Activated T-helper 9 cell treated with anti-CD3 and anti-CD28 coated beads, Interleukin-2, amount 50 U/mL, for 16 hours (primary cell): ENCODE measurements around the gene GNMT.
A peak's percentile ranks its signal among the peaks of the same experiment; 100 is the strongest.

Experiments
- DNase-seq: peaks from one replicate; pipeline ENCODE4 v3.0.0-alpha.2; 2020; ENCODE audit warnings: low read depth

The GNMT gene

GRCh38 chr6:42960243-42961019 is at the start of gene GNMT:
GNMT (plus strand) TSS chr6:42960754; CDS start chr6:42960768, 14 bp downstream.
- DNase-seq = peak; percentile 28

GRCh38 chr6:42911171-42912021 is 49.2 kb upstream of the GNMT start:
- no peak for DNase-seq

- no peak for DNase-seq
Measured at GRCh38 chr6:42914546-42914945, 46.0 kb upstream of the GNMT start.

- no peak for DNase-seq
Measured at GRCh38 chr6:42915732-42916131, 44.8 kb upstream of the GNMT start, which contains the start of gene PTCRA. PTCRA (plus strand) TSS chr6:42916053; CDS start chr6:42916070, 17 bp downstream.

- DNase-seq = no peak
Measured at GRCh38 chr6:42916288-42916687, 44.3 kb upstream of the GNMT start.

- no peak for DNase-seq
Measured at GRCh38 chr6:42921801-42922200, 38.8 kb upstream of the GNMT start.

- no peak for DNase-seq
Measured at GRCh38 chr6:42923666-42924065, 36.9 kb upstream of the GNMT start.

- DNase-seq = no peak
Measured at GRCh38 chr6:42925248-42925857, 35.2 kb upstream of the GNMT start.

- DNase-seq = peak; percentile 89
Measured at GRCh38 chr6:42928986-42929820, 31.4 kb upstream of the GNMT start, which contains the start of gene CNPY3. CNPY3 (plus strand) TSS chr6:42929480; CDS start chr6:42929571, 91 bp downstream.

- peak; percentile 37 for DNase-seq
Measured at GRCh38 chr6:42929821-42930360, 30.7 kb upstream of the GNMT start.

GRCh38 chr6:42932412-42932811 is 28.1 kb upstream of the GNMT start:
- DNase-seq = no peak

GRCh38 chr6:42933205-42933604 is 27.3 kb upstream of the GNMT start:
- no peak for DNase-seq

- no peak for DNase-seq
Measured at GRCh38 chr6:42935322-42935721, 25.2 kb upstream of the GNMT start.

GRCh38 chr6:42936398-42936797 is 24.2 kb upstream of the GNMT start:
- no peak for DNase-seq

- DNase-seq = no peak
Measured at GRCh38 chr6:42937548-42938427, 22.8 kb upstream of the GNMT start.

GRCh38 chr6:42938428-42938796 is 22.1 kb upstream of the GNMT start:
- DNase-seq = no peak

- DNase-seq = no peak
Measured at GRCh38 chr6:42938987-42939809, 21.4 kb upstream of the GNMT start.

GRCh38 chr6:42939810-42940167 is 20.8 kb upstream of the GNMT start:
- DNase-seq = no peak

- no peak for DNase-seq
Measured at GRCh38 chr6:42940493-42941045, 20.0 kb upstream of the GNMT start.
